Diencephalon (tissue), 1 donor: ENCODE measurements around the gene CPLANE1. TPM values are rescaled to one million over a fixed set of nuclear protein-coding genes. Genes with fewer than 3 reads are reported as not detected.

Experiments used
- small RNA-seq: library from RNA; depleted of rRNA; stranded (forward); fragments of <200 nt; gene quantifications from one replicate; pipeline ENCODE3, GENCODE V24; 2014
- total RNA-seq: library from RNA; depleted of rRNA; stranded (reverse); fragments of >200 nt; gene quantifications from one replicate; pipeline ENCODE4 v1.2.3, GENCODE V29; 2014

CPLANE1 gene
- total RNA-seq, result 77.7 TPM

GRCh38 chr5:37248970-37249814 lies at the start of gene CPLANE1:
Gene CPLANE1 (minus strand): TSS chr5:37249376. CDS start chr5:37247698, 1,678 bp downstream.

Small RNA genes lying within 50 kb of the gene (small RNA-seq; reads per million reads assigned to genes)
- not detected for gene C8orf59P2

Other genes starting within 250 kb of the CPLANE1 start
- 53.5 TPM for gene NUP155, start 121.7 kb upstream of the CPLANE1 start, total RNA-seq
- gene WDR70, start 129.9 kb upstream of the CPLANE1 start, total RNA-seq, result 31.1 TPM